ENCODE data around the gene NIPA2.

The NIPA2 gene

DNA sequence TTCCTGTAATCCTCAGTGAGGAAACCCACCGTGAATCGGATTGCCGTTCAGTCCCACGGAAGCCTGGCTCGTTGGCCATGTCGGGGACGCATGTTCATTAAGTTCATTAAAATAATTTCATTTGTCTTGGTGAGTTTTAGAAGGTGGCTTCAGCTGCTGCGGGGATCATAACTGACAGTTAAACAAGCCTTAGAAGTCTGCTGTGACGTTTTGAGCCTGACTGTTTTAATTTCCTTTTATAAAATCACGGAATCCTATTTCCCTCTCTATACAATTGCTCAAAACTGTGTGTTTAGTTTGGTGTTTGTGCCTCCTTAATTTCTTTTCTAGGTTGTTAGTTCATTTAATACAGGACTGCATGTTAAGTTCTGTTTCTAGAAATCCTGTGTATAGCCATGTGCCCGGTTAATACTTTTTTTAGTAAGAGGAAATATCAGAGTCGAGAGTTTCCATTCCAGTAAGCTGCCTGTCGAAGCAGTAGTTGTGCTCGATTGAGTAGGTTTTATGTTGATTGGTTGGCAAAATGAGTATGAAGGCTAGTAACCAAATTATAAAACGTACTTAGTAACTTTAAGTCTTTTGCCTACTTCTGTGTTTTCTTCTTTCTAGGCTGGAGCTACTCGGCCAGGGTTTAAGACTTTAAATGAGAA lies 705 bp downstream of the NIPA2 start:
- no peak for DNase-seq

GRCh38 chr15:22844421-22845288 lies 6.2 kb downstream of the NIPA2 start:
- DNase-seq: no peak

- DNase-seq: no peak
Measured at GRCh38 chr15:22845289-22845900, 6.9 kb downstream of the NIPA2 start.

DNA sequence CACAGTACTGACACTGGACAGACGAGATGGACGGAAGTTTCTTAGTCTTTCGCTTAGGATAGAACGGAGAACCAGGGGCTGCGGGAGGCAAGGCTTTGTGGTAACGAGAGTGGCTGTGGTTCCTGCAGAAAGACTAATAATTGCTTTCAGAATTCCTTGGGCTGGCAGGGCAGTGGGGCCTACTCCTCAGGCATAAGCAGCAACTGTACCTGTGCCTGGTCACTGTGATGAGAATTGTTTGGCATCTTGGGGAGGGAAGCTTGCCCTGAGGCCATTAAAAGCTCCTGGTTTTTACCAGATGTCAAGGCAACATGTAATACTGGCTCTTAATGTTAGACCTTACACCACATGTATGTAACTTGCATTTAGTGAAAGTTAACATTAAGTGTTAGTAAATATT lies 7.6 kb downstream of the NIPA2 start:
- DNase-seq: no peak

DNA sequence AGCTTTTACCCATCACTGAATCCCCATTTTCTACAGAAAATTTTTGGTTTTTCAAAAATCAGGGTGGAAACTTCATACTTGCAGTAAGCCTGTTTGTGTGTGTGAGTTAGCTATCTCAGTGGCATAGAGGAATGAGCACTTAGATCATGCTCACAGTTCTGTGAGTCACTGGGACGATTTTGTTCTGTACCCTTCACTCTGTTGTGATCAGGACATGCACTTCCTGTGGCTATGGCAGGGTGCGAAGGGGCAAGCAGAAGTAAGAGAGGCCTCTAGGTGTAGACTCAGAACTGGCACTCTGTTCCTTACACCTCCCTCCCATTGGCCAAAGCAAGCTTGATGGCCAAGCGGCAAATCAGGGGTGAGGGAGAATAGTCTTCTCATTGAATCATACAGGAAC lies 11.6 kb downstream of the NIPA2 start:
- DNase-seq: no peak

GRCh38 chr15:22851513-22851912 lies 13.0 kb downstream of the NIPA2 start:
- DNase-seq: no peak

DNA sequence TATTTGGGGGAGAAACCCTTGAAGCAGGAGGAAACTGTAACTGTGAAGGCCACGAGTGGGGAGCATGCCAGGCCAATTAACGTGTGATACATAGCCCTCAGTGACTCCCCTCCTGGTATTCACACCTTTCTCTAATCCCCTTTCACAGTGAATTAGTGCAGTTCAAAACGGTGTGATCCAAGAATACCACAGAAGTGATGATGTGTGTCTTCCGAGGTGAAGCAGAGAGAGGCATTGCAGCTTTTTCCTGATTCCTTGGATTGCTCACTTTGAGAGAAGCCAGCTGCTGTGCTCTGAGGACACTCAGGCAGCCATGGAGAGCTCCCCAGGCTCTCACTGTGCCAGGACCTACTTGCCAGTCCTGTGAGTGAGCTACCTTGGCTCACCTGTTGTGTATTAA lies 17.3 kb downstream of the NIPA2 start:
- DNase-seq: no peak

DNA sequence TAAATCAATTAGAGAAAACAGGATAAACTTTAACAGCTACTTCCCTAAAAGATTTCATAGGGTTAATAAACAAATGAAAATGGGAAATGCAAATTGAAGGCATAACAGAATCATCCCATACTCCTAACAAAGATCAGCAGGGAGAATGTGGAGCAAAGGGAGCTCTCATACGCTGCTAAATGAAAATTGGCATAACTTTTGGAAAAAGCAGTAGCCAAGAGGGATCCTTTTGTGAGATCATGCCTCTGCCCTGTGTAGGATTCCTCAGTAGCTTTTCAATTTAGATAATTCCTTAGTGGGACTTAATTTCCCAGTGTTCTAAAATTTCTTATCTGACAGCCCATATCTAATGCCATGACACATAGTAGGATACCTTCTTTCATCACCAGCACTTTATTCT lies 18.2 kb downstream of the NIPA2 start:
- DNase-seq: no peak

- DNase-seq: no peak
Measured at GRCh38 chr15:22861161-22861560, 22.7 kb downstream of the NIPA2 start.

DNA sequence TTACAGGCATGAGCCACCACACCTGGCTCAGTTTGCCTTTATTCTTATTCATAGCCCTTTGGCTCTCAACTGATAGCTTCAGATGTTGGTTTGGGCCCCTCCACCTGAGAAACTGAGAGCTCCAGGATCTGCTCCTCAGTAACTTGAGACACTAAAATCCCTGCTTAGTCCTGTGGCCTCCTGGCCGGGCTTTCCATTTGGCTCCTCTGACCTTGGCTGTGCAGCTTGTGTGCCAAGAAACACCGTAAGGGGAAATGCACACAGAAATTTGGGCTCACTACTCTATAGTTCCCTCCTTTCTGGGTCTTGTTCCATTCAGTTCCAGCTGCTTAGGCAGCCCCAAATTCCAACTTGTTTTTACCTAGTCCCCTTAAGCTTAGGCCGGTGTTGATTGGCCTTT lies 24.9 kb downstream of the NIPA2 start:
- DNase-seq: no peak

- DNase-seq: no peak
Measured at GRCh38 chr15:22866079-22866478, 27.6 kb downstream of the NIPA2 start.

DNA sequence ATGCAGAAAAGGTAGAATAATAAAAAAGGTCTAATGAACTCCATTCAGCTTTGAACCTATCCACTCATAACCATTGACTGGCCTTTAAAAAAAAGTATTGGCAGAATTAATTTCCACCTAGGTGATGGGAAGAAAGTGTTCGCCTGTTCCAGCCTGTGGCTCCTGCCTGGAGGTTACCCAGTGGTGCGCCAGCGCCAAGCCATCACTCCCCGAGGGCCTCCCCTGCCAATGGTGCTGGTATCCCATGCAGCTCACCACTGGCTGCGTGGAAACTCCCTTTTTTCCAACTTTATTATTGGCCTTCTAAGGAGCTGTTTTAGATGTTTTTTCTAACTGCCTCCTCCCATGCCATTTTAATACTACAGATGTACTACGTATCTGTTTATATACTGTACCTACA lies 29.4 kb downstream of the NIPA2 start:
- DNase-seq: no peak

DNA sequence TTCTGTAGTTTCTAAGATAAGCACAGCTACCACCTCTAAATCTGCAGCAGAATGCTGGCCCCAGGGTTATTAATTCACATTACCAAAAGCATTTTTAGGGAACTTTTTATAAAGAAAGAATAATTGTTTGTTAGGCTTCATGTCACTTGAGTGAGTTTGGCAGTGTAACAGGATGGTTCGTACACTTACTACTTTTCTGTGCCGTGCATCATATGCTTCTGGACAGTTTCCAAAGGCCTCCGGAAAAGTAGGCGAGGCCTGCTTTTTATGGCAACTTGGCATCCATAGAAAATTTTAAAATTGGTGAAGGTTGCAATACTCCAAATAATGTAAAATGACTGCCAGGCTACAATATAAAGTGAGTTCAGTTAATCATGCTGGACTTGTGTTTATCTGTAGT lies 30.0 kb downstream of the NIPA2 start:
- no peak for DNase-seq

DNA sequence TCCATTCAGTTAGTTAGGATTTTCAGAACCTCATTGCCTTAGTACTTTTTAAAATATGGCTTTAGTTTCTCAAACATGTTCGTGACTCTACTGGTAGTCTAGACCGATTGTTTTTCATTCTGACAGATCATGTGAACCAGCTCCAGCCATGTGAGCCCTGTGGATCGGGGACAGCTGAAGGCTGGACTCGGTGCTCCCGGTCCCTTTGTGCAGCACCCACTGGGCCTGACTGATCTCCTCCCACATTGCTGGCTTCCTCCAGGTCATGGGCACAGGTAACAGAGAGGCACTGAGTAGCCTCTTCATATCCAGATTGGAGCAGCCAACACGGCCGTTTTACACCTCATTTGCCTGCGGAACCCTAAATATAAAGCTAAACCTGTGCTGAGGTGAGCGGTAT lies 30.5 kb downstream of the NIPA2 start:
- no peak for DNase-seq

GRCh38 chr15:22869856-22870255 lies 31.4 kb downstream of the NIPA2 start:
- no peak for DNase-seq

DNA sequence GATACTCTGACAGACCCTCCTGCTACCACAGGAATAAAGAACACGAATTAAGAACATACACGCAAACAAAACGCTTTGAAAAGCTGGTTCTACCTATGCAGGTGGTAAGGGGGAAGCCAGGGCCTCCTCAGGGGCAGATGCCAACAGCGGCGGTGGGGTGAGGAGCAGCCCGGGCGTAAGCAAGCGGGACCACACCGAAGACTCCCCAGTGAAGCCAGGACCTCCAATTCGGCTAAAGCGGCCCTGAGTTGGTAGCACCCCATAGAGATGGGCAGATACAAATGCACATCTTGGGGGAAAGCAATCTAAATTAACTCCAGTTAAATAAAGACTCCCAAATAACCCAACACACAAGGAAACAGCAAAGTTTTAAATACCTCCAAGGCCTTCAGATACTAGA lies 32.4 kb downstream of the NIPA2 start:
- no peak for DNase-seq

GRCh38 chr15:22871481-22872086 lies 33.1 kb downstream of the NIPA2 start:
- no peak for DNase-seq

DNA sequence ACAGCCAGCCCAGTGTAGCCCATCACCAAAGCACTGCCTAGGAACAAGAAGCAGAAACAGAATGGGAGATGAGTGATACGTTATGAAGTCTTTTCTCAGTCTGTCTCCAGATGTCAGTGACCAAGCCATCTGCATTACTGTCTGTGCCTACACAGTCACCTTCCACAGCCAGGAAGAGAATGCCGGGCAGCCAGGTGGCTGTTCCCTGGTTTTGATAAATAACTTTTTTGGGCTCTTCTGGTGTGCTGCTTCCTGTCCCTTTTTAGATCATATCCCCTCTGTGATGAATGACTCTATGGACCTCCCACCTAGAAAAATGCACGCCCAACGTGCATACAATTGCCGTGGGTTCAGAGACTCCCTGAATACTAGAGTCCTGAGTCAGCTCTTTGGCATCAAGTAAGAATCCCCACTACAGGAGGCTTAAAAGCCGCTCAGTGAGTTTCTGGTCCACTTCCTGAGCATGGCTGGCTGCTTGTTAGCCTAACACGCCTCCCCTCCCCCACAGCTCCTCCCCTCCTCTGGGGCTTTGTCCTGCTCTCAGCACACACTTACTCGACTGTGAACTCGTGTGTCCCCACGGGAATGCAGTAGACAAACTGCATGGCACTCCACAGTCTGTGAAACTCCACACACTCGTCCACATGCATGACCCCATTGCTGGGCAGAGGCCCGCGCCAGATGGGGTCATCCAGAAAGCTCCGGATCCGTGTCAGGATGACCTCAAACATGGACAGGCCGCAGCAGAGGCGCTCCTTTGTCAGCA lies 34.7 kb downstream of the NIPA2 start:
- DNase-seq: no peak

DNA sequence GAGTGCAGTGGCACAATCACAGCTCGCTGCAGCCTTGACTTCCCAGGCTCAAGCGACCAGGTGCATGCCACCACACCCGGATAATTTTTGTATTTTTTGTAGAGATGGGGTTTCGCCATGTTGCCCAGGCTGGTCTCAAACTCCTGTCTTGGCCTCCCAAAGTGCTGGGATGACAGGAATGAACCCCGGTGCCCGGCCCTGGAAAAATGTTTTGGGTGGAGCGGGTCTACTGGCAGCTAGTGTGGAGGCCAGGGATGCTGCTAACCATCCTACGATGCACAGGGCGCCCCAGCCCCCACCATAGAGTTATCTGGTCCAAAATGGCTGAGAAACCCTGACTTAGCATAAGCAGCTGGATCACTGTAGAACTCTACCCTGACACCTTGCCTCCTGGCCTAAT lies 35.4 kb downstream of the NIPA2 start:
- DNase-seq: no peak

DNA sequence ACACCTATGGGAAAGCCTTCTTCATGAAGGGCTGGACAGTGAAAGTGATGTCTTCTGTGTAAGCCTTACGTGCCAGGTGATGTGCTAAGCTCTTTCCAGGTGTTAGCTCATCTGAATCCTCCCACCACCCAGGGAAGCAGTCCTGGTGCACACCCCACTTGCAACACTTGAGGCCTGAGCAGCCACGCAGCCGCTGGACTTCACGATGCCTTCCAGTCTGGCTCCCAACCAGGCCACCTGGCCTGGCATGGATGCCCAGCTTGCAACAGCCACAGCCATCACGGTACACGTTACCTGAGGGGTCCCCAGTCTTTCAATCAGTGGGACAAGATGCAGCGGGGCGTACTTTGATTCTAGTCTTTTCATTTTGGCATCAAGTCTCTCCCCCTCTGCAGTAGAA lies 35.8 kb downstream of the NIPA2 start:
- no peak for DNase-seq

- DNase-seq: no peak
Measured at GRCh38 chr15:22874966-22875365, 36.5 kb downstream of the NIPA2 start.

DNA sequence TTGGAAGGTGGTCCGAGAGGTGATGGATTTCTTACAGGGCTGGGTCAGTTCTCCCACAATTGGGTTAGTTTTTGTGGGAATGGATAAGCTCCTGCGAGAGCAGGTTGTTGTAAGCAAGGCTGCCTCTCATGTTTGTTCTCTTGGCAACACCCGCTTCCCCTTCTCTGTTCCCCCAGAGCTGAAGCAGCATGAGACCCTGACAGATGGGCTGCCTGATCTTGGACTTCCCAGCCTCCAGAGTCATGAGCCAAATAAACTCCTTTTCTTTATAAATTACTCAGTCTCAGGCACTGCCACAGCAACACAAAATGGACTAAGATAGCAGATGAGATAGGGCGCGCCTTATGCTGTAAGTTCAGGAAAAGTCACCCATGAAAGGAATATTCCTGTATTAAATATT lies 38.7 kb downstream of the NIPA2 start:
- DNase-seq: no peak

GRCh38 chr15:22877607-22878006 lies 39.1 kb downstream of the NIPA2 start:
- DNase-seq: no peak
